ENCODE data around the gene ESRRB.

The ESRRB gene

DNA sequence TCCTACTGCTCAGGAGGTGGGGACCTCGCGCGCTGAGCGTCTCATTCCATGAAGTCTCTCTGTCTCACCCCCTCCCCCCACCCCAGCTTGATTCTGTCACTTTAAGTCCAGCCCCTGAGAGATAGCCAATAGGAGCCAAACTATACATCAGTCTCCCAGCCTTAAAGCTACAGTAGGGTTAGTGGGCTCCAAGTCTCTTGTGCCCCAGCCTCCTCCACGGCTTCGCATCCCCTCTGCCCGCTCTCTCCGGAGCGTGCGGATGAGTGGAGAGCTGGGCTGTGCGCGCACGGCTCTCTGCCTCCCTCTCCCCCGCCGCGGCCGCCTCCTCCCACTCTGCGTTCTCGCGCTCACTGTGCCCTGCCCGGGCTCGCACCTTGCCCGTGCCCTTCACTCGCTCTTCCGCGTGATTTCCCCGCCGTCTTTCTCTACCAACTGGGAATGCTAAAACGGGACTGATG lies at the start of gene ESRRB:
ESRRB (plus strand) TSS at position 191 of the 458 bp plus-strand sequence; CDS start at position 456, 265 bp downstream.
- DNase-seq = no peak

- no peak for DNase-seq
Measured at GRCh38 chr14:76326918-76327689, 48.8 kb upstream of the ESRRB start.

GRCh38 chr14:76328457-76329137 lies 47.3 kb upstream of the ESRRB start:
- no peak for DNase-seq

DNA sequence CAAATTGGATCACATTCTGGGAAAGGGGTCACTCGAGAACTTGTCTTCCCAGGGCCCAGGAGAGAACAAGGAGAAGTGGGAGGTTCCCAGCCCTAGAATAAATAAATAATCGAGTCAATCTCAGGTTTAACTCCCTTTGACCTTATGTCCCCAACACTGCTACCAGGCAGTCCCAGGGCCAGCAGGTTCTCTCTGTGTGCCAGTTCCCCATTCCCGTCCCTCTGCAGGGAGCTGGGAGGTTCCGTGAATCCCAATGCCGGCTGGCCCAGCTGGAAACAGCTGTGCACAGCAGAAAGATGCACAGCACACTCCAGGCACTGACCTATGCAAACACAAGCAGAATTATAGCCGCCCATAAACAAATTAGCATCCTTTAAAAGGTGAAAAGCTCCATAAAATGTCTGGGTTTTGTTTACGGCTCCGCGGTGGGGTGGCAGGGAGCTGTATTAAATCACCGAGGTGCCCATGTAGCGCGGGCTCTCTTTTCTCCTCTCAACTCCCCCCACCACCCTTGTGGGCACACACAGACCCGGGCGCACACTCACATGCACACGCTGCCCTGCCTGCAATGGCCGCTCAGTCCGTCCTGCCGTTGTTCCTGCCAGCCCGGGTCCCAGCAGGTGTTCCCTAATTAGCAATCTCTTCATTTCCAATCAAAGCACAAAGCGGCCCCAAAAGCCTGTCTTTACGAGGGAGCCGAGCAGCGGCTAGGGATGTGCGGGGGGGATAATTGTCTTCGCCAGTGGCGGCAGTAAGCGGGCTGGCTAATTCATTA lies 46.6 kb upstream of the ESRRB start:
- DNase-seq = no peak

- no peak for DNase-seq
Measured at GRCh38 chr14:76329951-76330350, 46.0 kb upstream of the ESRRB start.

GRCh38 chr14:76330411-76331327 lies 45.3 kb upstream of the ESRRB start:
- no peak for DNase-seq

DNA sequence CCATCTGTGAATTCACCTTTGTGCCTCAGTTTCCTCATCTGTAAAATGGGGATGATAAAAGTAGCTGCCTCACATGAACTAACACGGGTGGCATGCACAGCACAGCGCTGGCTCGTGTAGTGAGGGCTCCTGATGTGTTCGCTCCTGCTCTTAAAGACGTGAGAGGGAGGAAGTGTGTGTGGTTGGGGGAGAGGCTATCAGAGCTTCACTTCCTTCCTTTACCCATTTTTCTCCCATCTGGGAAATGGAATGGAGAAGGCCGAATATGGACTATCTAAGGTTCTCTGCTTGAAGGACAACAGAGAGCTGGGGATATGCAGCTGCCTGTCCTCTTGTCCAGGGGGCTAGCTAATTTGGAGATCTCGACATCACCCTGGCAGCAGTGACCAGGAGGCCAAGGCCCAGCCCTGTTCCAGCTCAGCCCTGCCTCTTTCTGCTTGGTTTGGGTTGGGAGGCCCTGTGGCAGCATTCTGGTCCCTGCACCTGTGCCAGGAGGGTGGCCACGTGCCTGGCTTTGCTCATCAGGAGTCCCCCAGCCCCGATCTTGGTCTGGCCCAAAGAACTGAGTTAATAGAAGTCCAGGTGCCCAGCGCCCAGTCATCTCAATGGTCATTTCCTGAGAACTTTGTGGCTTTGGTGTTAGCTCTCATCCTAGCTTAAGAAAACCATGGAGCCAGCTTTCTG lies 44.5 kb upstream of the ESRRB start:
- DNase-seq = no peak

DNA sequence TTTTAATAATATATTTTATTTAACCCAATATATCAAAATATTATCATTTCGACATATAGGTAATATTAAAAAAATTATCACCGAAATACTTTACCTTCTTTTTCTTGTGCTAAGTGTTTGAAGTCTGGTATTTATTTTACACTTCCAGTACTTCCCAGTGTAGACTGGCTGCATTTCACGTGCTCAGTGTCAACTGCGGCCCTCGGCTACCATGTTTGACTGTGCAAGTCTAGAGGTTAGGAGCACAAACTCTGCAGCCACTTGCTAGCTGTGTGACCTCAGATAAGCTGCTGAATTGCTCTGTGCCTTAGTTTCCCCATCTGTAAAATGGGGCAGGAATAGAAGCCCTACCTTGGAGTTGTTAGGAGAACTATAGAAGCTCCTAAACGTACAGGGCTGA lies 42.3 kb upstream of the ESRRB start:
- DNase-seq = no peak

- DNase-seq = no peak
Measured at GRCh38 chr14:76334316-76334715, 41.6 kb upstream of the ESRRB start.

- DNase-seq = no peak
Measured at GRCh38 chr14:76336876-76337275, 39.1 kb upstream of the ESRRB start.

DNA sequence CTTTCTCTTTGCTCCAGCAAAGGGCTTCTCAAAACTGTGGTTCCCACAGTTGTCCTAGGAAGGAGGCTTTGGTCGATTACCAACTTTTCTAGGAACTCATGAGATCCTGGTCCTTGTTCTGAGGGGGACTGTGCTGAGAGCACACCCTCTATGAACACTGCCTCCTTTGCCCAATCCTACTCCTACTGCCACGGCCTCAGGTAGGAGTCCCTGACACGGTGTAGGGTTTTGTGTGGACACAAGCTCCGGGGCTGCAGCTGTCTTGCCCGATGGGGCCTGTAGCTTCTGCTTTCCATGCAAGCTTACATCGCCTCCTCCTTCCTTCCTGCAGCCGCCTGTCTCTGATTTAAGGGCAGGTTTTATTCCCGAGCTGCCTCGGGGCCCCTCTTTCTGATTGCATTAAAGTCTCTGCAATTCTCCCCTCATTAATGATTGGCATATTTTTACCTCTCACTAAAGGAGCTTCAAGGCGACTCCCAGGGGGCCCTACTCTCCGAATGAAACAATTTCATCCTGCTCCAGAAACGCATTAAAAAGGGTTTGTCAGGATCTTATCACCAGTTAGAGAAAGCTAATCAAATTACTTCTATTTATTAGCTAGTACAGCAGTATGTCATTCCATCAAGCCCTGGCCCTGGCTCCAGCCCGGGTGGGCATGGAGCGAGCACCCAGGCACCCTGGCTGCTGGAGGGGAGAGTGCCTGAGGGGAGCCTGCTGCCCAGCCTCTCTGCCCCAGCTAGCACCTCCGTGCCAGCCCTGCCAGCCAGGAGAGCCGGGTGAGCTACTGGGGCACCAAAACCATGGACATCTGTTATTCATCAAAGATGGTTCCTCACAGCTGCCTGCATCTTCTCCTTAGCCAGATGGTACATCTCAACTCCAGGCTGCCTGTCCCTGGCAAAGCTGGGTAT lies 38.0 kb upstream of the ESRRB start:
- no peak for DNase-seq

DNA sequence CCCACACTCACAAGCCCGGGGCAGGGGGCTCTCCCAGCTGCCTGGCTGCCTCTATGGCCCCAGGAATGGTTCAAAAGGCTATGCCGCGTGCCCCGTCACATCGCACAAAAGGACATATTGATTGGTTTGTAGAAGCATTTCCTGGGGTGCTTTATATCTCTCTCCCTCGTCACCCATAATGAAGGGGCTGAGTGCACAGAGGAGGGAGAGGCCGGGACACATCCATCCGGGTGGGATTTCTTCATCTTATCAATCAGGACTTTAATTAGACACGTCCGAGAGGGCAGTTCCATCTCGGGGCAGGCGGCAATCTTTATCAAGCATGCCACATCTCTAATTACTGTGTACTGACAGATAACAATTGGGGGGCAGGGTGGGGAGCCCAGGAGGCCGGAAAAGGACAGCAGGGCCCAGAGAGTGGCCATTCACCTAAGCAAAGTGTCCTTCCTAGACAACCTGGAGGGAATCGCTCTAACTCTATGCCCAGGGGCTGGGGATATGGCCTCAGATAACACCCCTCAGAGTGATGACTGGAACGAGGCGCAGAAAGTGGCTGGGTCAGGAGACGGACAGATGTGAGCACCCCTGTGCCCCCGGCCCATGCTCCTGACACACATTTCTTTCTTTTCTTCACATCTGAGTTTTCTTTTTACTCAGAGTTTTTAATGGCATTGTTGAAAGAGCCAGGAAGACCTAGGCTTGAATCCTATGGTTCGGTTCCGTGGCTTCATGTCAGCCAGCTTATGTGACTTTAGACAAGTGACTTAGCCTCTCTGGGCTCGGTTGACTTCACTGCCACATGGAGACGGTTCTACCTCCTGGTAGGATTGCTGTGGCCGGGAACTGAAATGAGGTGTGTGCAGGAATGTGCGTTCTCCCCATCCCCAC lies 36.0 kb upstream of the ESRRB start:
- DNase-seq = no peak

DNA sequence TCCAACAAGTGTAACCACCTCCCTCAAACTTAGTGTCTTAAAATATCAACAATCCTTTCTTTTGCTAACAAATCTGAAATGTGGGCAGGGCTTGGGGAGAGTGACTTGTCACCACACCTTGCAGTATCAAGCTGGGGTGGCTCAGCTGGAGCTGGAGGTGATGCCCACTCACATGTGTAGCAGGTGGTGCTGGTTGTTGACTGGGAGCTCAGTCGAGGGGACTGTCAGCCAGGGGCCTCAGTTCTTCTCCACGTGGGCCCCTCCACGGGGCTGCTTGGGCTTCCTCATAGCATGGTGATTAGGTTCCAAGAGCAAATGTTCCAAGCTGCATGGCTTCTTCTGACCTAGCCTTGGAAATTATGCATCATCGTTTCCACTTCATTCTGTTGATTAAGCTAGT lies 32.6 kb upstream of the ESRRB start:
- DNase-seq = no peak

GRCh38 chr14:76346391-76347160 lies 29.4 kb upstream of the ESRRB start:
- DNase-seq = no peak

DNA sequence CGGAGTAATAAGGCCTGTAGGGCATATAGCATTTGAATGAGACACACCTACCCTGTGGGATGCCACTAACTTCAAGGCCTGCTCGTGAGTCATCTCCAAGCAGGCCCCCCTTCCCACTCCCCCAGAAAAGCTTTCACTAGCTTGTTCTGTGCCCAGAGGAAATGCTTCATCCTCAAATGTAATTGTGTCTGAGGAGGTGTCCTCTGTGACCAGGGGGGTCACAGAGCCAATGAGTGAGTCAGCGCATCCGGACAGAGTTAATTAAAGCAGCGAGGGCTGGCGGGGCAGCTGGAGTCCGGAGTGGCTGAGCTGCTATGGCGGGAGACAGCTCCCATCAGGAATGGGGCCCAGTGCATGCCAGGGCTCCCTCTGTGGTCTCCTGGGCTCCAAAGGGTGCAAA lies 27.0 kb upstream of the ESRRB start:
- peak; percentile 4 for DNase-seq

DNA sequence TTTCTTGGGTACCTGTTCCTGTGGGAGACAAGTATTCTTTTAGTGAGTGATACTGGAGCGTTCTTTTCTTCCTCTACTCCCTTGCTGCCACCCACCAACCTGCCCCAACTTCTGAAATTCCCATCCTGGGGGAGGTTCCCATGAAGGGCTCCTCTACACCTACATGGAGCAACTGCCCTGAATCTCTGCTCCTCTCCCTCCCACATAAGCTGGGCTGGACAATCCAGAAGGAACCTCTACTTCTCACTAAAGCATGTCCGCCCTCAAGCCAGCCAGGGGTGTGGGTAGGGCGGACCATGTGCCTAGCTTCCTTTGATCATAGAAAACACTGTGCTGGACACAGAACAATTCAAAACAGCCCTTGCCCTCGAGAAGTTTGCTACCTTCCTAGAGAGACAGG lies 25.9 kb upstream of the ESRRB start:
- DNase-seq = no peak

DNA sequence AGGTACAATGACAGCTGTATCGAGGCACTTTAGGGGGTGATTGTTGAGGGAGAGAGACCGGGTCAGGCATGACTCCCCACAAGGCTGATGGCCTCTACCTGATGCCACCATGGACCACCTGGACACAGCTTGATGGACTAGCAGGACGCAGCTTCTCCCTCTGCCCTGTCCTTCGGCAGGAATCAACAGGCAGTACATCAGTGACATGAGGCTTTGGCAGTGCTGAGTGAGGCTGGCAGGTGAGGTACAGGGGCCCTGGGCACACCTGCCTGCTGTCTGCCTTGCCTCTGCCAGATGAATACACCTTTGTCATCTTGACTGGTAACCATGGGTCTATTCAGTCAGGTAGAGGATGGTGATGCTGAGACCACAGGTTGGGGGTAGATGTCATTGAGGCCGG lies 25.3 kb upstream of the ESRRB start:
- no peak for DNase-seq

DNA sequence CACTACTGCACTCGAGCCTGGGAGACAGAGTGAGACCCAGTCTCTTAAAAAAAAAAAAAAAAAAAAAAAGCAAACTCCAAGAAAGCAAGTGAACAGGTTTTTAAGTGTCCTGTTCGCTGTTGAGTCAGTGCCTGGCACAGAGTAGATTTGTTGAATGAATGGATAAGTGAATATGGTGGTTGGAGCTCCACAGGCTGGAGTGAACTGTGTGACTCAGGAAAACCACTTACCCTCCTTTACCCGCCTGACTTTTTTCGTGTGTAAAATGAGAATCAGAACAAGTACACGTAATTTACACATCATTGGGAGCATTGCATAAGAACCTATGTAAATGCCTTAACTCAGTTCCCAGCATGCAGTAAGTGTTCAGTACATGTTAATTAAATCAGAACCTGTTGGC lies 24.0 kb upstream of the ESRRB start:
- DNase-seq = no peak

Measured in GOT3 (cell line).